ENCODE measurements around the gene TMEM150B. TPM values are rescaled to one million over a fixed set of nuclear protein-coding genes. Genes with fewer than 3 reads are reported as not detected.
A peak's percentile ranks its signal among the peaks of the same experiment; 100 is the strongest.

The TMEM150B gene
- total and polyA plus RNA-seq, 2 of the 13 experiments (the other 11 are each of a cell fraction or from before 2014, with no cell fraction given) = 1.3 to 1.8 TPM

GRCh38 chr19:55370305-55370988 lies 45.3 kb upstream of the TMEM150B start, which contains the start of gene IL11 (continued):
- TF ChIP-seq CERS6 (CRISPR knock-in tag; IDR thresholded peaks at IDR 0.05) (no peak), MXD4 (CRISPR knock-in tag; IDR thresholded peaks at IDR 0.05) (no peak), GATAD1 (CRISPR knock-in tag; IDR thresholded peaks at IDR 0.05) (no peak), SIN3A (IDR thresholded peaks at IDR 0.05; ENCODE audit: borderline replicate concordance, low read depth, low read length) (peak; percentile 34; the same call in 1 of the 2 replicates), ARNTL (CRISPR knock-in tag; IDR thresholded peaks at IDR 0.05) (no peak), NR1H2 (CRISPR knock-in tag; IDR thresholded peaks at IDR 0.05; ENCODE audit: borderline replicate concordance, low read depth) (no peak), CEBPB (IDR thresholded peaks at IDR 0.05; ENCODE audit: borderline replicate concordance, low read depth, low read length) (no peak), SMAD9 (CRISPR knock-in tag; IDR thresholded peaks at IDR 0.05) (no peak), GLMP (CRISPR knock-in tag; IDR thresholded peaks at IDR 0.05; ENCODE audit: borderline replicate concordance) (no peak)

- no peak overlapping the region for H3K27ac ChIP-seq (ENCODE audit: extremely low read length, insufficient read depth, low read length)
- no peak overlapping the region for H3K9ac ChIP-seq (ENCODE audit: insufficient read depth, low read depth, low read length)
- CTCF ChIA-PET (ENCODE audit: low intra/inter-chr PET ratio, low total read pairs) = no interaction called here
Measured at GRCh38 chr19:55369653-55370304, 44.6 kb upstream of the TMEM150B start.

More at GRCh38 chr19:55369653-55370304, 44.6 kb upstream of the TMEM150B start:
- Histone ChIP-seq H3K9me3 (ENCODE audit: low read length) (no peaks in the 10 kb centered on the region), H2AFZ (ENCODE audit: low read length) (no peak overlapping the region), H3K79me2 (ENCODE audit: insufficient read depth, low read length) (no peaks in the 10 kb centered on the region), H3K4me2 (ENCODE audit: low read depth, low read length) (peak overlapping the region; percentile 67), H3K36me3 (replicated peaks in 1 of 2; ENCODE audit: control insufficient read depth in 1 of 2, insufficient read depth in 2 of 2, low read length in 2 of 2) (no peaks in the 10 kb centered on the region), H4K20me1 (ENCODE audit: insufficient read depth, low read length) (no peaks in the 10 kb centered on the region), H3K4me3 (replicated peaks in 1 of 3; ENCODE audit: insufficient read depth in 1 of 3, low read depth in 2 of 3, low read length in 3 of 3) (peak overlapping the region in 2 of 3 experiments; percentile 54 to 66; a peak in 3 of 6 replicates), H3K27me3 (ENCODE audit: control insufficient read depth in 1 of 2, insufficient read depth in 2 of 2, low read length in 2 of 2) (peaks cover 7 to 35% of the 10 kb centered on the region in 2 experiments; a peak in 4 of 5 replicates), H3K4me1 (ENCODE audit: insufficient read depth, low read length) (peaks cover 47% of the 10 kb centered on the region)
- DNase-seq (ENCODE audit: low spot score) (no peak), FAIRE-seq (no peak), ATAC-seq (peak; percentile 23)
- 1% methylated on average over 34 of the region's 59 CpGs for WGBS (ENCODE audit: low lambda C conversion rate)
- intact Hi-C loops (cut with micrococcal nuclease; ENCODE audit: unreplicated experiment) = no loop called here
- TF ChIP-seq ZNF234 (CRISPR knock-in tag; conservative IDR thresholded peaks at IDR 0.05) = no peak
- peak; percentile 66 for TF ChIP-seq EZH2 (conservative IDR thresholded peaks at IDR 0.05; ENCODE audit: low read depth, low read length)
- 0 out of 2 replicates have a peak, but pooled peaks have one; percentile 19 for TF ChIP-seq NFYB (CRISPR knock-in tag; IDR thresholded peaks at IDR 0.05)
- peak; percentile 31; the same call in 1 of the 2 replicates for TF ChIP-seq NFYC (CRISPR knock-in tag; IDR thresholded peaks at IDR 0.05)
- peak; percentile 20; the same call in 1 of the 2 replicates for TF ChIP-seq MTF2 (CRISPR knock-in tag; IDR thresholded peaks at IDR 0.05; ENCODE audit: borderline replicate concordance)
- POLR2A ChIA-PET = interaction anchor here (0.9 to 2.2 kb wide), 3 partner anchors 31 to 111 kb away, joined by 3 to 9 read pairs (median 3); partner anchors contain the start of genes PPP6R1 and UBE2S
- in situ Hi-C loops (cut with HindIII; ENCODE audit: extremely low pct_ligation_motif_present, low pct_unique_long_range_greater_than_20kb) = no loop called here
- no TSS peak for BruUV-seq (replicated peaks)

Data from HepG2 (cell line).